OCI-LY7 (cell line): Measurements from ENCODE around the gene LYAR. TPM values are rescaled to one million over a fixed set of nuclear protein-coding genes. Genes with fewer than 3 reads are reported as not detected.

Source experiments
- BruUV-seq: library from RNA; stranded (reverse); fragments of 400-500 nt; replicated peaks from 2 replicates; lab custom pipeline; 2021; lab: Mats Ljungman, UMichigan
- CTCF ChIA-PET: fragments of 300-600 bp; sonication (Branson Sonifier 250); formaldehyde crosslinking; loops from one replicate; lab custom pipeline; 2022; ENCODE audit warnings: antibody characterized with exemption; ENCODE audit not compliant: unreplicated experiment; lab: Charles Lee
- POLR2A ChIA-PET: fragments of 300-600 bp; sonication (Branson Sonifier 250); formaldehyde crosslinking; loops from one replicate; lab custom pipeline; 2022; ENCODE audit warnings: antibody characterized with exemption; lab: Charles Lee
- DNase-seq: peaks from one replicate; pipeline ENCODE4 v3.0.0-alpha.2; 2015; ENCODE audit warnings: low spot score
- H2AFZ ChIP-seq: fragments of 200-600 bp; sonication (generic), shearing (Covaris generic); 2 replicates; pipeline ENCODE4 v1.6.1; 2014; ENCODE audit warnings: mild to moderate bottlenecking, antibody characterized with exemption, low read length, moderate library complexity
- H3K27ac ChIP-seq: fragments of 200-600 bp; sonication (generic); 2 replicates; pipeline ENCODE4 v1.5.1; 2014; ENCODE audit warnings: mixed run types, low read depth, mild to moderate bottlenecking, moderate library complexity, low read length, inconsistent platforms; ENCODE audit not compliant: poor library complexity, severe bottlenecking
- H3K36me3 ChIP-seq: fragments of 200-600 bp; sonication (generic); 2 replicates; pipeline ENCODE4 v1.6.1; 2014; ENCODE audit warnings: mild to moderate bottlenecking, antibody characterized with exemption, low read length, moderate library complexity, mixed read lengths; ENCODE audit not compliant: insufficient read depth
- H3K4me1 ChIP-seq: fragments of 200-600 bp; sonication (generic); 2 replicates; pipeline ENCODE4 v1.5.1; 2014; ENCODE audit warnings: mild to moderate bottlenecking, low read length; ENCODE audit not compliant: insufficient read depth, poor library complexity, severe bottlenecking
- H3K4me2 ChIP-seq: fragments of 200-600 bp; sonication (generic); 2 replicates; pipeline ENCODE4 v1.6.1; 2014; ENCODE audit warnings: mild to moderate bottlenecking, low read length
- H3K4me3 ChIP-seq: fragments of 200-600 bp; sonication (generic); 2 replicates; pipeline ENCODE4 v1.5.1; 2014; ENCODE audit warnings: mild to moderate bottlenecking, low read depth, low read length; ENCODE audit not compliant: poor library complexity, severe bottlenecking
- H3K79me2 ChIP-seq: fragments of 200-600 bp; sonication (generic); 2 replicates; pipeline ENCODE4 v1.6.1; 2016; ENCODE audit warnings: low read depth, mild to moderate bottlenecking, low read length, moderate library complexity, mixed read lengths; ENCODE audit not compliant: insufficient read depth
- H3K9me2 ChIP-seq: fragments of 200-600 bp; sonication (generic); 2 replicates; pipeline ENCODE4 v1.6.1; 2016; ENCODE audit warnings: mild to moderate bottlenecking, low read length, mixed read lengths; ENCODE audit not compliant: insufficient read depth
- H3K9me3 ChIP-seq: fragments of 200-600 bp; sonication (generic); 2 replicates; pipeline ENCODE4 v1.6.1; 2014; ENCODE audit warnings: mild to moderate bottlenecking, mixed run types, low read length, mixed read lengths
- H4K20me1 ChIP-seq: fragments of 200-600 bp; sonication (generic); 2 replicates; pipeline ENCODE4 v1.6.1; 2014; ENCODE audit warnings: mild to moderate bottlenecking, antibody characterized with exemption, low read length, moderate library complexity, mixed read lengths; ENCODE audit not compliant: insufficient read depth
- EZH2phosphoT487 ChIP-seq: fragments of 200-600 bp; sonication (generic); IDR thresholded peaks from 2 replicates; pipeline ENCODE4 v1.6.1; 2018; ENCODE audit warnings: low read depth, borderline replicate concordance, mild to moderate bottlenecking, mixed run types, antibody characterized with exemption, low read length, moderate library complexity, mixed read lengths
- intact Hi-C: fragments of 100-400 bp; cut with micrococcal nuclease; formaldehyde crosslinking; loops from one replicate; pipeline ENCODE4 v1.10.0; 2022; ENCODE audit not compliant: unreplicated experiment
- total RNA-seq, 2 experiments: library from RNA; depleted of rRNA in 1 of 2; stranded (reverse); fragments of >200 nt in 1 of 2; shearing (Covaris generic) in 1 of 2; gene quantifications; 2 replicates each; pipeline ENCODE4 v1.2.3, GENCODE V29; 2014 to 2022
- TF ChIP-seq, protein P1 (sequence below): fragments of 200-600 bp; sonication (generic); conservative IDR thresholded peaks from 2 replicates; pipeline ENCODE4 v1.5.1; 2014; ENCODE audit warnings: mild to moderate bottlenecking, antibody characterized with exemption, low read length, moderate library complexity, mixed read lengths

The LYAR gene
- total RNA-seq, 2 experiments from 2014 or later = 58.5 to 58.8 TPM

DNA sequence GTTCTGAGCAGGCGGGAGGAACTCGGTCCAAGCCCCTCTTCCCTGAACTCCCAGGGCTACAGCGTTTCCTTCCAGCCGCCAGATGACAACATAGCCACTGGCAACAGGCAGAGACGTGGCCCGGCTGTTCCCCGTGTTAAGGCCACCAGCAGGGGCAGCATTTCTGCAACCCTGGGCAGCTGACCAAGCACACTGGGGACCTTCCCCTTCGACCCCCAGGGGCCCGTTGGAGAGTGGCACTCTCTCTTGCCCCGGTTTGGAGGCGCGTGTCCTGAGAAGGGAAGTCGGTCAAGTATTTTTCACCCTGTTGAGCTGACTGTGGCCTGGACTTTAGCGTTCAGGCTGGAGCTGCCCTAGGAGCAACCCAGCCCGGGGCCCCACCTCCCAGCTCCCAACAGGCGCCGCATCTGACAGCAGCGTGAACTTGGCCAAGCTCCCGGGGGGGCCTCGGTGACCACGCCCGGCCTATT, 37.7 kb upstream of the LYAR start:
- Histone ChIP-seq H3K4me3 (no peak overlapping the region), H3K9me2 (no peaks in the 10 kb centered on the region), H3K36me3 (no peaks in the 10 kb centered on the region), H2AFZ (no peak overlapping the region), H4K20me1 (no peaks in the 10 kb centered on the region), H3K9me3 (no peaks in the 10 kb centered on the region), H3K27ac (no peak overlapping the region), H3K4me1 (no peaks in the 10 kb centered on the region), H3K4me2 (no peak overlapping the region), H3K79me2 (no peaks in the 10 kb centered on the region)
- DNase-seq = no peak
- ChIA-PET POLR2A (no interaction called here), CTCF (no interaction called here)
- intact Hi-C loops = no loop called here
- BruUV-seq = no TSS peak
- TF ChIP-seq, protein P1, sequence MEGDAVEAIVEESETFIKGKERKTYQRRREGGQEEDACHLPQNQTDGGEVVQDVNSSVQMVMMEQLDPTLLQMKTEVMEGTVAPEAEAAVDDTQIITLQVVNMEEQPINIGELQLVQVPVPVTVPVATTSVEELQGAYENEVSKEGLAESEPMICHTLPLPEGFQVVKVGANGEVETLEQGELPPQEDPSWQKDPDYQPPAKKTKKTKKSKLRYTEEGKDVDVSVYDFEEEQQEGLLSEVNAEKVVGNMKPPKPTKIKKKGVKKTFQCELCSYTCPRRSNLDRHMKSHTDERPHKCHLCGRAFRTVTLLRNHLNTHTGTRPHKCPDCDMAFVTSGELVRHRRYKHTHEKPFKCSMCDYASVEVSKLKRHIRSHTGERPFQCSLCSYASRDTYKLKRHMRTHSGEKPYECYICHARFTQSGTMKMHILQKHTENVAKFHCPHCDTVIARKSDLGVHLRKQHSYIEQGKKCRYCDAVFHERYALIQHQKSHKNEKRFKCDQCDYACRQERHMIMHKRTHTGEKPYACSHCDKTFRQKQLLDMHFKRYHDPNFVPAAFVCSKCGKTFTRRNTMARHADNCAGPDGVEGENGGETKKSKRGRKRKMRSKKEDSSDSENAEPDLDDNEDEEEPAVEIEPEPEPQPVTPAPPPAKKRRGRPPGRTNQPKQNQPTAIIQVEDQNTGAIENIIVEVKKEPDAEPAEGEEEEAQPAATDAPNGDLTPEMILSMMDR = peak; percentile 58
- TF ChIP-seq EZH2phosphoT487 = no peak

DNA sequence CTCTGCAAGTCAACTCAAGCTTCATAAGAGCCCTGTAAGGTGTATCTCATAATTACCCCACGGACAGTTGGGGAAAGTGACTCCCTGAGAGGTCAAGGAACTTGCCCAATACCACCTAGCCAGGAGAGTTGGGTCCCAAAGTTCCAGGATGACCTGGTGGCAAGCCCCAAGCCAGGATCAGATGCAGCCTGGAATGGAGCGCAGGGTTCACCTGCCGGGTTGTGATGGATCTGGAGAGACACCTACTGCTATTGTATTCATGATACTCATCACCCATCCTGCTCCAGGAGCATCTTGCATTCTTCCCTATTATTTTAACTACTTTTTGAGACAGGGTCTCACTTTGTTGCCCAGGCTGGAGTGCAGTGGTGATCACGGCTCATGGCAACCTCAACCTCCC, 36.2 kb upstream of the LYAR start:
- Histone ChIP-seq H3K4me1 (no peaks in the 10 kb centered on the region), H3K9me3 (no peaks in the 10 kb centered on the region), H2AFZ (no peak overlapping the region), H3K4me2 (no peak overlapping the region), H3K4me3 (no peak overlapping the region), H4K20me1 (no peaks in the 10 kb centered on the region), H3K79me2 (no peaks in the 10 kb centered on the region), H3K9me2 (no peaks in the 10 kb centered on the region), H3K36me3 (peaks cover 9% of the 10 kb centered on the region; the same call in 1 of the 2 replicates), H3K27ac (no peak overlapping the region)
- TF ChIP-seq, protein P1 = no peak
- no peak for TF ChIP-seq EZH2phosphoT487
- CTCF ChIA-PET = no interaction called here
- intact Hi-C loops = no loop called here
- DNase-seq = no peak
- POLR2A ChIA-PET = no interaction called here
- BruUV-seq = no TSS peak

DNA sequence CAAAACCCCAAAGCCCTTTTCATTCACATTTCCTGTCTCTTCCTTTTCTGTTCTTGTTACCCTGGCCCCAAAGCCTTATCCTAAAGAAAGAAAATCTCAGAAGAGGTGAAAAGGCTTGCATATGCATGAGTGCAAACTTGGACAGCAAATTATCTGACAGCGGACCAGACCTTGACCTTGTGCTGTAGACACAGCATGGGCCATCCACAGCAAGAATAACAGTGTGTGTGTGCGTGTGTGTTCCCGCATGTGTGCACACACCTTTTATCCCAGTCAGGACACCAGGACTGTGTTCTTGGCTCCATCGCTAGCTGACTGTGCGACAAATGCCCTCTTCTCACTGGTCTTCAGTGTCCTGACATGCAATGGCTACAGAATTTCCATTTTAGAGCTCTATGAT, 35.4 kb upstream of the LYAR start:
- Histone ChIP-seq H3K27ac (no peak overlapping the region), H2AFZ (no peak overlapping the region), H3K9me2 (no peaks in the 10 kb centered on the region), H3K4me3 (no peak overlapping the region), H3K9me3 (no peaks in the 10 kb centered on the region), H4K20me1 (no peaks in the 10 kb centered on the region), H3K4me1 (no peaks in the 10 kb centered on the region), H3K36me3 (peaks cover 17% of the 10 kb centered on the region; the same call in 1 of the 2 replicates), H3K4me2 (no peak overlapping the region), H3K79me2 (no peaks in the 10 kb centered on the region)
- no TSS peak for BruUV-seq
- TF ChIP-seq, protein P1 = no peak
- no peak for TF ChIP-seq EZH2phosphoT487
- CTCF ChIA-PET = no interaction called here
- no peak for DNase-seq
- intact Hi-C loops = no loop called here
- POLR2A ChIA-PET = interaction anchor here (1.5 kb wide), 1 partner anchor 17 kb away, joined by 4 read pairs; no protein-coding TSS in a partner anchor
